HAP-1 (cell line): Measurements from ENCODE around the gene FNDC8.
"Not testable (repeated sequence)": the region's sequence is repeated elsewhere in the genome, so short reads cannot be mapped to it uniquely, and the experiment has no call there.

Experiments used
- DNase-seq, 2 experiments: peaks; one replicate each; pipeline ENCODE4 v3.0.0-alpha.2; 2016 to 2020; ENCODE audit warnings: low spot score in 2 of 2
- H3K27me3 ChIP-seq: fragments of 250-450 bp; sonication (Bioruptor Pico); 2 replicates; pipeline ENCODE4 v1.5.1; 2020; ENCODE audit warnings: low read depth, mild to moderate bottlenecking, moderate library complexity
- H3K36me3 ChIP-seq: fragments of 250-450 bp; sonication (Bioruptor Pico); replicated peaks from 2 replicates; pipeline ENCODE4 v1.5.1; 2020; ENCODE audit warnings: mild to moderate bottlenecking
- H3K4me1 ChIP-seq: fragments of 250-450 bp; sonication (Bioruptor Pico); 2 replicates; pipeline ENCODE4 v1.5.1; 2020; ENCODE audit warnings: mild to moderate bottlenecking
- H3K4me3 ChIP-seq: fragments of 250-450 bp; sonication (Bioruptor Pico); 2 replicates; pipeline ENCODE4 v1.5.1; 2020; ENCODE audit warnings: mild to moderate bottlenecking, moderate library complexity
- H3K9me3 ChIP-seq: fragments of 250-450 bp; sonication (Bioruptor Pico); 2 replicates; pipeline ENCODE4 v1.5.1; 2020; ENCODE audit warnings: mild to moderate bottlenecking, moderate library complexity
- in situ Hi-C: fragments of 300-500 bp; cut with MboI; formaldehyde crosslinking; loops from 3 replicates; pipeline ENCODE4 v1.14.3; 2020; ENCODE audit warnings: low sequenced_read_pairs, inconsistent platforms, mixed read lengths

The FNDC8 gene

GRCh38 chr17:35138218-35138617, 16.8 kb downstream of the FNDC8 start:
- DNase-seq: no peak
- Histone ChIP-seq H3K36me3 (peaks cover 77% of the 10 kb centered on the region), H3K4me1 (no peaks in the 10 kb centered on the region)

GRCh38 chr17:35141681-35142466, 20.5 kb downstream of the FNDC8 start, which contains the start of gene NLE1:
NLE1 (minus strand) TSS chr17:35142303; CDS start chr17:35142275, 28 bp downstream.
- Histone ChIP-seq H3K9me3 (no peaks in the 10 kb centered on the region), H3K4me3 (peak within 1 kb of the TSS; percentile 96), H3K36me3 (peaks cover 40% of the 10 kb centered on the region), H3K4me1 (no peaks in the 10 kb centered on the region), H3K27me3 (no peaks in the 10 kb centered on the region)
- in situ Hi-C loops: loop anchor here (5.0 kb wide), 1 partner anchor 100 kb away; the partner anchor contains the start of gene SLFN5
- peak; percentile 61 to 90 for DNase-seq

More at GRCh38 chr17:35138218-35138617, 16.8 kb downstream of the FNDC8 start:
- no peaks in the 10 kb centered on the region for H3K9me3 ChIP-seq
- in situ Hi-C loops: no loop called here
- H3K27me3 ChIP-seq: no peaks in the 10 kb centered on the region
- H3K4me3 ChIP-seq: no peak overlapping the region

- Histone ChIP-seq H3K4me3 (peak overlapping the region; percentile 96), H3K27me3 (no peaks in the 10 kb centered on the region), H3K4me1 (no peaks in the 10 kb centered on the region), H3K36me3 (peaks cover 35% of the 10 kb centered on the region), H3K9me3 (no peaks in the 10 kb centered on the region)
- DNase-seq: no peak
- in situ Hi-C loops: loop anchor here (5.0 kb wide), 1 partner anchor 100 kb away; the partner anchor contains the start of gene SLFN5
Measured at GRCh38 chr17:35142467-35142796, 21.0 kb downstream of the FNDC8 start.

- H3K4me3 ChIP-seq: no peak overlapping the region
- no peaks in the 10 kb centered on the region for H3K4me1 ChIP-seq
- H3K9me3 ChIP-seq: no peaks in the 10 kb centered on the region
- no peaks in the 10 kb centered on the region for H3K27me3 ChIP-seq
- in situ Hi-C loops: loop anchor here (5.0 kb wide), 1 partner anchor 97 kb away; the partner anchor contains the start of gene SLFN5
- no peak for DNase-seq
- H3K36me3 ChIP-seq: peaks cover 11% of the 10 kb centered on the region
Measured at GRCh38 chr17:35144840-35145239, 23.4 kb downstream of the FNDC8 start.

- in situ Hi-C loops: no loop called here
- DNase-seq: no peak
Measured at GRCh38 chr17:35146214-35146833, 24.9 kb downstream of the FNDC8 start.

GRCh38 chr17:35147375-35147905, 26.0 kb downstream of the FNDC8 start, which contains the start of gene UNC45B:
UNC45B (plus strand) TSS chr17:35147817; CDS start chr17:35148264, 447 bp downstream.
- H3K9me3 ChIP-seq: no peaks in the 10 kb centered on the region
- H3K4me1 ChIP-seq: no peaks in the 10 kb centered on the region
- no peak within 1 kb of the TSS for H3K4me3 ChIP-seq
- no peak for DNase-seq
- in situ Hi-C loops: no loop called here
- H3K36me3 ChIP-seq: no peaks in the 10 kb centered on the region
- no peaks in the 10 kb centered on the region for H3K27me3 ChIP-seq

More at GRCh38 chr17:35146214-35146833, 24.9 kb downstream of the FNDC8 start:
- Histone ChIP-seq H3K36me3 (peaks cover 5% of the 10 kb centered on the region), H3K9me3 (no peaks in the 10 kb centered on the region), H3K27me3 (no peaks in the 10 kb centered on the region), H3K4me1 (no peaks in the 10 kb centered on the region), H3K4me3 (no peak overlapping the region)

- Histone ChIP-seq H3K9me3 (no peaks in the 10 kb centered on the region), H3K4me1 (no peaks in the 10 kb centered on the region), H3K27me3 (no peaks in the 10 kb centered on the region), H3K36me3 (no peaks in the 10 kb centered on the region), H3K4me3 (no peak overlapping the region)
- DNase-seq: no peak
- in situ Hi-C loops: no loop called here
Measured at GRCh38 chr17:35148144-35148543, 26.7 kb downstream of the FNDC8 start.

- in situ Hi-C loops: loop anchor here (25.0 kb wide), 1 partner anchor 387 kb away; the partner anchor contains the start of gene SLFN12L
- no peak overlapping the region for H3K4me3 ChIP-seq
- H3K27me3 ChIP-seq: no peaks in the 10 kb centered on the region
- H3K4me1 ChIP-seq: no peaks in the 10 kb centered on the region
- no peaks in the 10 kb centered on the region for H3K36me3 ChIP-seq
- DNase-seq: no peak
- H3K9me3 ChIP-seq: no peaks in the 10 kb centered on the region
Measured at GRCh38 chr17:35149941-35150340, 28.5 kb downstream of the FNDC8 start.

GRCh38 chr17:35151080-35151479, 29.7 kb downstream of the FNDC8 start:
- not testable (repeated sequence) for H3K27me3 ChIP-seq, DNase-seq, H3K4me3 ChIP-seq, H3K4me1 ChIP-seq, H3K36me3 ChIP-seq, H3K9me3 ChIP-seq
- in situ Hi-C loops: loop anchor here (25.0 kb wide), 1 partner anchor 386 kb away; the partner anchor contains the start of gene SLFN12L

GRCh38 chr17:35152421-35153140, 31.2 kb downstream of the FNDC8 start:
- no peaks in the 10 kb centered on the region for H3K9me3 ChIP-seq
- H3K4me3 ChIP-seq: no peak overlapping the region
- in situ Hi-C loops: loop anchor here (25.0 kb wide), 1 partner anchor 385 kb away; the partner anchor contains the start of gene SLFN12L
- DNase-seq: no peak
- H3K36me3 ChIP-seq: no peaks in the 10 kb centered on the region
- H3K27me3 ChIP-seq: no peaks in the 10 kb centered on the region
- no peaks in the 10 kb centered on the region for H3K4me1 ChIP-seq

- Histone ChIP-seq H3K4me1 (no peaks in the 10 kb centered on the region), H3K9me3 (no peaks in the 10 kb centered on the region), H3K36me3 (no peaks in the 10 kb centered on the region), H3K4me3 (no peak overlapping the region), H3K27me3 (0 out of 2 replicates have a peak, but pooled peaks cover 2% of the 10 kb centered on the region)
- no peak for DNase-seq
- in situ Hi-C loops: loop anchor here (25.0 kb wide), 1 partner anchor 383 kb away; the partner anchor contains the start of gene SLFN12L
Measured at GRCh38 chr17:35154196-35155165, 33.1 kb downstream of the FNDC8 start.

- Histone ChIP-seq H3K4me1 (no peaks in the 10 kb centered on the region), H3K27me3 (0 out of 2 replicates have a peak, but pooled peaks cover 2% of the 10 kb centered on the region), H3K4me3 (no peak overlapping the region), H3K9me3 (no peaks in the 10 kb centered on the region), H3K36me3 (no peaks in the 10 kb centered on the region)
- no peak for DNase-seq
- in situ Hi-C loops: loop anchor here (25.0 kb wide), 1 partner anchor 382 kb away; the partner anchor contains the start of gene SLFN12L
Measured at GRCh38 chr17:35155246-35155645, 33.8 kb downstream of the FNDC8 start.
